IMR-90 (cell line): Measurements from ENCODE around the gene CYP26B1. TPM values are rescaled to one million over a fixed set of nuclear protein-coding genes. Genes with fewer than 3 reads are reported as not detected.

Source experiments
- ATAC-seq: fragments of 200-7000 bp; cut with Tn5 transposase; 2 replicates; pipeline ENCODE4 v1.9.1; 2020; ENCODE audit warnings: low read depth, mild to moderate bottlenecking, moderate library complexity
- BruUV-seq: library from RNA; stranded (reverse); fragments of 400-500 nt; replicated peaks from 2 replicates; lab custom pipeline; 2021; lab: Mats Ljungman, UMichigan
- CTCF ChIA-PET: fragments of 300-600 bp; formaldehyde crosslinking; extraction: SDS; loops from one replicate; lab custom pipeline; 2021; ENCODE audit warnings: antibody characterized with exemption; lab: Yijun Ruan, JAX
- POLR2A ChIA-PET: fragments of 300-600 bp; sonication (Branson Sonifier 250); formaldehyde crosslinking; loops from one replicate; lab custom pipeline; 2022; ENCODE audit warnings: antibody characterized with exemption; ENCODE audit not compliant: unreplicated experiment; lab: Charles Lee
- DNase-seq: peaks from one replicate; pipeline ENCODE4 v3.0.0; 2013
- H2AFZ ChIP-seq: replicated peaks from 2 replicates; pipeline ENCODE3; 2013; ENCODE audit warnings: low read length, mild to moderate bottlenecking; ENCODE audit not compliant: poor library complexity
- H2AK5ac ChIP-seq: 2 replicates; pipeline ENCODE4 v1.6.1; 2013; ENCODE audit warnings: low read depth, low read length, inconsistent platforms
- H2AK9ac ChIP-seq: replicated peaks from 2 replicates; pipeline ENCODE3; 2013; ENCODE audit warnings: mild to moderate bottlenecking, low read depth, low read length, moderate library complexity; ENCODE audit not compliant: poor library complexity
- H2BK120ac ChIP-seq: 2 replicates; pipeline ENCODE4 v1.6.1; 2013; ENCODE audit warnings: low read depth, low read length, inconsistent platforms
- H2BK15ac ChIP-seq: 3 replicates; pipeline ENCODE4 v1.6.1; 2013; ENCODE audit warnings: low read depth, low read length, inconsistent platforms
- H2BK20ac ChIP-seq: 2 replicates; pipeline ENCODE4 v1.6.1; 2013; ENCODE audit warnings: low read depth, mild to moderate bottlenecking, inconsistent platforms, low read length, moderate library complexity
- H2BK5ac ChIP-seq: 2 replicates; pipeline ENCODE4 v1.6.1; 2013; ENCODE audit warnings: mild to moderate bottlenecking, low read depth, low read length, inconsistent platforms; ENCODE audit not compliant: poor library complexity, severe bottlenecking
- H3K14ac ChIP-seq: replicated peaks from 2 replicates; pipeline ENCODE4 v1.6.1; 2013; ENCODE audit warnings: low read depth, low read length, inconsistent platforms
- H3K18ac ChIP-seq: 2 replicates; pipeline ENCODE4 v1.6.1; 2013; ENCODE audit warnings: low read depth, low read length, control low read depth
- H3K23ac ChIP-seq: 2 replicates; pipeline ENCODE4 v1.6.1; 2013; ENCODE audit warnings: low read depth, low read length, inconsistent platforms
- H3K27ac ChIP-seq: 2 replicates; pipeline ENCODE4 v1.5.1; 2013; ENCODE audit warnings: mild to moderate bottlenecking, control low read depth, low read length; ENCODE audit not compliant: insufficient read depth
- H3K27me3 ChIP-seq: 2 replicates; pipeline ENCODE4 v1.6.1; 2013; ENCODE audit warnings: low read length; ENCODE audit not compliant: control insufficient read depth, insufficient read depth
- H3K36me3 ChIP-seq: 2 replicates; pipeline ENCODE4 v1.6.1; 2013; ENCODE audit warnings: low read length, mixed read lengths; ENCODE audit not compliant: control insufficient read depth, insufficient read depth
- H3K4ac ChIP-seq: 2 replicates; pipeline ENCODE4 v1.6.1; 2013; ENCODE audit warnings: low read depth, low read length, inconsistent platforms
- H3K4me1 ChIP-seq: 2 replicates; pipeline ENCODE4 v1.6.1; 2013; ENCODE audit warnings: low read length, mixed read lengths; ENCODE audit not compliant: control insufficient read depth, insufficient read depth
- H3K4me2 ChIP-seq: 2 replicates; pipeline ENCODE4 v1.6.1; 2013; ENCODE audit warnings: low read depth, mild to moderate bottlenecking, control low read depth, low read length, moderate library complexity
- H3K4me3 ChIP-seq: 2 replicates; pipeline ENCODE4 v1.5.1; 2013; ENCODE audit warnings: low read depth, mild to moderate bottlenecking, control low read depth, low read length, moderate library complexity; ENCODE audit not compliant: insufficient read depth
- H3K56ac ChIP-seq: 2 replicates; pipeline ENCODE4 v1.6.1; 2013; ENCODE audit warnings: low read length, inconsistent platforms; ENCODE audit not compliant: insufficient read depth; ENCODE audit errors: extremely low read depth
- H3K79me1 ChIP-seq, 2 experiments: 2 replicates each; pipeline ENCODE4 v1.6.1; 2013; ENCODE audit warnings: low read length in 2 of 2, inconsistent platforms in 1 of 2, low read depth in 1 of 2
- H3K9ac ChIP-seq: 2 replicates; pipeline ENCODE4 v1.6.1; 2013; ENCODE audit warnings: low read depth, low read length, control low read depth
- H3K9me1 ChIP-seq: 2 replicates; pipeline ENCODE4 v1.6.1; 2013; ENCODE audit warnings: low read length, inconsistent platforms; ENCODE audit not compliant: insufficient read depth
- H3K9me3 ChIP-seq: 2 replicates; pipeline ENCODE4 v1.6.1; 2013; ENCODE audit warnings: low read length; ENCODE audit not compliant: control insufficient read depth, insufficient read depth
- H4K20me1 ChIP-seq: 2 replicates; pipeline ENCODE4 v1.6.1; 2013; ENCODE audit warnings: low read length, inconsistent platforms; ENCODE audit not compliant: insufficient read depth
- H4K5ac ChIP-seq: 2 replicates; pipeline ENCODE4 v1.6.1; 2013; ENCODE audit warnings: mild to moderate bottlenecking, low read depth, low read length, control low read depth
- H4K8ac ChIP-seq, 2 experiments: 2 replicates each; pipeline ENCODE4 v1.6.1; 2013; ENCODE audit warnings: low read depth in 2 of 2, low read length in 2 of 2, control low read depth in 1 of 2, inconsistent platforms in 1 of 2
- H4K91ac ChIP-seq: 2 replicates; pipeline ENCODE4 v1.6.1; 2013; ENCODE audit warnings: low read depth, low read length, inconsistent platforms; ENCODE audit not compliant: insufficient read depth
- BHLHE40 ChIP-seq: fragments of 150-350 bp; IDR thresholded peaks from 2 replicates; pipeline ENCODE4 v1.6.1; 2016; ENCODE audit warnings: mild to moderate bottlenecking, low read depth, low read length
- CEBPB ChIP-seq: IDR thresholded peaks from 2 replicates; pipeline ENCODE4 v1.6.1; 2012; ENCODE audit warnings: low read depth, low read length, improper control_type of control experiment
- CHD1 ChIP-seq: IDR thresholded peaks from 2 replicates; pipeline ENCODE4 v1.6.1; 2012; ENCODE audit warnings: low read depth, low read length, improper control_type of control experiment
- MAFK ChIP-seq: IDR thresholded peaks from 2 replicates; pipeline ENCODE4 v1.6.1; 2012; ENCODE audit warnings: low read depth, low read length, improper control_type of control experiment
- MAZ ChIP-seq: IDR thresholded peaks from 2 replicates; pipeline ENCODE4 v1.6.1; 2012; ENCODE audit warnings: low read depth, mild to moderate bottlenecking, low read length, improper control_type of control experiment, moderate library complexity, borderline replicate concordance
- MXI1 ChIP-seq: IDR thresholded peaks from 2 replicates; pipeline ENCODE4 v1.6.1; 2012; ENCODE audit warnings: low read depth, mild to moderate bottlenecking, low read length, moderate library complexity, borderline replicate concordance
- NFE2L2 ChIP-seq: fragments of 150-350 bp; IDR thresholded peaks from 2 replicates; pipeline ENCODE4 v1.6.1; 2016; ENCODE audit warnings: low read depth, mild to moderate bottlenecking, low read length
- RAD21 ChIP-seq: IDR thresholded peaks from 2 replicates; pipeline ENCODE4 v1.6.1; 2012; ENCODE audit warnings: low read length, improper control_type of control experiment
- RCOR1 ChIP-seq: IDR thresholded peaks from 2 replicates; pipeline ENCODE4 v1.6.1; 2012; ENCODE audit warnings: mild to moderate bottlenecking, low read length, improper control_type of control experiment; ENCODE audit not compliant: insufficient replicate concordance
- RFX5 ChIP-seq: IDR thresholded peaks from 2 replicates; pipeline ENCODE4 v1.8.0; 2012; ENCODE audit warnings: low read depth, mild to moderate bottlenecking, low read length, moderate library complexity
- SMC3 ChIP-seq: fragments of 150-350 bp; IDR thresholded peaks from 2 replicates; pipeline ENCODE4 v1.6.1; 2016; ENCODE audit warnings: low read depth, mild to moderate bottlenecking, antibody characterized with exemption, low read length, moderate library complexity
- WGBS, 2 experiments: methylation state at CpG; one replicate each; pipeline versions ENCODE4 v1.1.5 to v1.1.7; 2013; ENCODE audit warnings: missing lambda C conversion rate in 2 of 2; ENCODE audit not compliant: insufficient read length in 1 of 2; ENCODE audit errors: extremely low coverage in 2 of 2; 5-methylcytosine and 5-hydroxymethylcytosine counted together
- dilution Hi-C: fragments of 300-500 bp; cut with HindIII; formaldehyde crosslinking; loops from one replicate; pipeline ENCODE4 v1.14.3; 2018; ENCODE audit warnings: low sequenced_read_pairs; ENCODE audit not compliant: unreplicated experiment
- in situ Hi-C: fragments of 300-500 bp; cut with MboI; formaldehyde crosslinking; loops from 3 replicates; pipeline ENCODE4 v1.14.3; 2019; ENCODE audit warnings: low sequenced_read_pairs, inconsistent platforms, mixed read lengths
- intact Hi-C: fragments of 100-400 bp; cut with micrococcal nuclease; formaldehyde crosslinking; loops from 2 replicates; pipeline ENCODE4 v1.10.0; 2022
- polyA plus RNA-seq, 3 experiments: library from polyadenylated mRNA; depleted of rRNA; stranded (reverse); fragments of >200 nt; gene quantifications; 2 replicates each; pipeline ENCODE4 v1.2.3, GENCODE V29; 2012; ENCODE audit warnings: low replicate concordance in 1 of 3
- total RNA-seq: library from RNA; depleted of rRNA; stranded (reverse); fragments of >200 nt; gene quantifications from 2 replicates; pipeline ENCODE4 v1.2.3, GENCODE V29; 2012
- TF ChIP-seq, protein P1 (sequence below): fragments of 150-350 bp; IDR thresholded peaks from 2 replicates; pipeline ENCODE4 v1.6.1; 2016; ENCODE audit warnings: low read depth, mild to moderate bottlenecking, low read length, moderate library complexity, borderline replicate concordance
- TF ChIP-seq, protein P2 (sequence below): conservative IDR thresholded peaks from 2 replicates; pipeline ENCODE4 v1.5.1; 2012; ENCODE audit warnings: mild to moderate bottlenecking, low read depth, low read length, improper control_type of control experiment
- TF ChIP-seq, protein P3 (sequence below): fragments of 150-350 bp; IDR thresholded peaks from 2 replicates; pipeline ENCODE4 v1.6.1; 2017; ENCODE audit warnings: mild to moderate bottlenecking, antibody characterized with exemption, low read length, low read depth

The CYP26B1 gene
- total and polyA plus RNA-seq, 2 of the 4 experiments (the other 2 are of a cell fraction): 0.02 TPM; not detected in 1

DNA sequence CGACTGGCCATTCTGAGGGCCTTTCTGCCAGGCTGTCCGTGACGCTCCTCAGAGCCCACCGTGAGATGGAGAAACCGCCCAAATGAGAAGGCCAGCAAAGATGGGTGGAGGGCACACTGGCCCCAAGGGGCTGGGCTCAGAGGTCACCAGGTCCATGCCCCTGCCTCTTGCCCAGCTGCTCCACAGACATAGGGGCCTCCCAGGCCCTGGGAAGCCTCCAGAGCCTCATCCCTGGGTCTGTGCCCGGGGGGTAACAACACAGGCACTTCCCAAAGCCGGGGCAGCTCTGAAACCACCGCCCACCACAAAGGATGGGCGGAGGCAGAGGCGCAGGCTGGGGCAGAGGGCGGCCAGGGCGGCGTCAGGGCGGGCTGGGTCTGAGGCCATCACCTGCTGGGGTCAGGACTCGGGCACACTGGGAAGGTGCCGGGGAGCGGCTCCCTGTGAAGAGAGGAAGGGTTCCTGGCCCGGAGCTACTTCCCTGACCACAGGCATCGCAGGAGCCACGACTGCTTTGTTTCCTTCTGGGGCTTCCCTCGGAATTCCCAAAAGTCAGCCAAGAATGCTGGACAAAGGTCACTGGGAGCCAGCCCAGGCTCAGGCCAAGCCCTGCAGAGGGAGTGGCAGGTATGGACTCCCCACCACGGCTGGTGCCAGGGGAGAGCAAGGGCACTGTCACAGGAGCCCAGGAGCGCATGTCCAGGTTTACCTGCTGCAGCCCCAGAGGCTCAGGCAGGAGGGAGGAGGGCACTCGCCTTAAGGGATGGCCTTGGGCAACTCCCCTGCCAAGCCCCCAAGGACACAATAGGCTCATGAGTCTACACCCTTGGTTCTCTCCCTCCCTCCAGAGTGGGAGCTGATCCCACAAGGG lies 9.4 kb downstream of the CYP26B1 start:
- Histone ChIP-seq H2AK9ac (no peak overlapping the region), H2BK120ac (no peak overlapping the region), H4K8ac (no peak overlapping the region), H2BK15ac (no peak overlapping the region), H3K27me3 (peaks cover 35% of the 10 kb centered on the region), H3K4ac (no peak overlapping the region), H3K9ac (no peak overlapping the region), H3K4me1 (no peaks in the 10 kb centered on the region; the same call in 1 of the 2 replicates), H3K9me1 (no peaks in the 10 kb centered on the region), H2BK5ac (no peak overlapping the region), H3K4me3 (no peak overlapping the region), H2AFZ (no peak overlapping the region), H3K18ac (no peak overlapping the region), H3K79me1 (no peaks in the 10 kb centered on the region), H3K4me2 (no peak overlapping the region), H4K91ac (no peak overlapping the region), H3K27ac (no peak overlapping the region), H3K56ac (no peak overlapping the region), H3K14ac (no peak overlapping the region), H2AK5ac (no peak overlapping the region), H3K9me3 (no peaks in the 10 kb centered on the region), H3K36me3 (no peaks in the 10 kb centered on the region), H4K20me1 (no peaks in the 10 kb centered on the region), H2BK20ac (no peak overlapping the region), H3K23ac (no peak overlapping the region), H4K5ac (no peak overlapping the region)
- no peak for DNase-seq
- intact Hi-C loops (loop anchor here (5.0 kb wide), 2 partner anchors 526 to 591 kb away; no protein-coding TSS in a partner anchor), dilution Hi-C loops (no loop called here), in situ Hi-C loops (no loop called here)
- no TSS peak for BruUV-seq
- ChIA-PET CTCF (interaction anchor here (0.8 kb wide), 1 partner anchor 12 kb away, joined by 3 read pairs; no protein-coding TSS in a partner anchor), POLR2A (no interaction called here)
- WGBS, 2 experiments: 39% methylated on average over 5 of the region's 24 CpGs; no CpG with 5 or more reads in 1 of the 2 experiments
- ATAC-seq: no peak
- TF ChIP-seq MXI1 (no peak), BHLHE40 (no peak), CHD1 (no peak), CEBPB (no peak), RAD21 (no peak), MAFK (no peak), RCOR1 (no peak), RFX5 (no peak), MAZ (no peak), NFE2L2 (no peak), SMC3 (no peak)
- TF ChIP-seq, protein P1, sequence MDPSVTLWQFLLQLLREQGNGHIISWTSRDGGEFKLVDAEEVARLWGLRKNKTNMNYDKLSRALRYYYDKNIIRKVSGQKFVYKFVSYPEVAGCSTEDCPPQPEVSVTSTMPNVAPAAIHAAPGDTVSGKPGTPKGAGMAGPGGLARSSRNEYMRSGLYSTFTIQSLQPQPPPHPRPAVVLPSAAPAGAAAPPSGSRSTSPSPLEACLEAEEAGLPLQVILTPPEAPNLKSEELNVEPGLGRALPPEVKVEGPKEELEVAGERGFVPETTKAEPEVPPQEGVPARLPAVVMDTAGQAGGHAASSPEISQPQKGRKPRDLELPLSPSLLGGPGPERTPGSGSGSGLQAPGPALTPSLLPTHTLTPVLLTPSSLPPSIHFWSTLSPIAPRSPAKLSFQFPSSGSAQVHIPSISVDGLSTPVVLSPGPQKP: no peak
- TF ChIP-seq, protein P2, sequence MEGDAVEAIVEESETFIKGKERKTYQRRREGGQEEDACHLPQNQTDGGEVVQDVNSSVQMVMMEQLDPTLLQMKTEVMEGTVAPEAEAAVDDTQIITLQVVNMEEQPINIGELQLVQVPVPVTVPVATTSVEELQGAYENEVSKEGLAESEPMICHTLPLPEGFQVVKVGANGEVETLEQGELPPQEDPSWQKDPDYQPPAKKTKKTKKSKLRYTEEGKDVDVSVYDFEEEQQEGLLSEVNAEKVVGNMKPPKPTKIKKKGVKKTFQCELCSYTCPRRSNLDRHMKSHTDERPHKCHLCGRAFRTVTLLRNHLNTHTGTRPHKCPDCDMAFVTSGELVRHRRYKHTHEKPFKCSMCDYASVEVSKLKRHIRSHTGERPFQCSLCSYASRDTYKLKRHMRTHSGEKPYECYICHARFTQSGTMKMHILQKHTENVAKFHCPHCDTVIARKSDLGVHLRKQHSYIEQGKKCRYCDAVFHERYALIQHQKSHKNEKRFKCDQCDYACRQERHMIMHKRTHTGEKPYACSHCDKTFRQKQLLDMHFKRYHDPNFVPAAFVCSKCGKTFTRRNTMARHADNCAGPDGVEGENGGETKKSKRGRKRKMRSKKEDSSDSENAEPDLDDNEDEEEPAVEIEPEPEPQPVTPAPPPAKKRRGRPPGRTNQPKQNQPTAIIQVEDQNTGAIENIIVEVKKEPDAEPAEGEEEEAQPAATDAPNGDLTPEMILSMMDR: no peak
- TF ChIP-seq, protein P3, sequence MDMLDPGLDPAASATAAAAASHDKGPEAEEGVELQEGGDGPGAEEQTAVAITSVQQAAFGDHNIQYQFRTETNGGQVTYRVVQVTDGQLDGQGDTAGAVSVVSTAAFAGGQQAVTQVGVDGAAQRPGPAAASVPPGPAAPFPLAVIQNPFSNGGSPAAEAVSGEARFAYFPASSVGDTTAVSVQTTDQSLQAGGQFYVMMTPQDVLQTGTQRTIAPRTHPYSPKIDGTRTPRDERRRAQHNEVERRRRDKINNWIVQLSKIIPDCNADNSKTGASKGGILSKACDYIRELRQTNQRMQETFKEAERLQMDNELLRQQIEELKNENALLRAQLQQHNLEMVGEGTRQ: no peak
